Occipital lobe (tissue), 2 donors: ENCODE data around the gene FKBP15. TPM values are rescaled to one million over a fixed set of nuclear protein-coding genes. Genes with fewer than 3 reads are reported as not detected.
"Not testable (repeated sequence)": the region's sequence is repeated elsewhere in the genome, so short reads cannot be mapped to it uniquely, and the experiment has no call there.

Experiments
- DNase-seq: peaks from one replicate; lab custom pipeline; 2025; lab: John Stamatoyannopoulos, UW
- total RNA-seq: library from RNA; depleted of rRNA; stranded (reverse); fragments of >200 nt; gene quantifications from one replicate; pipeline ENCODE4 v1.2.3, GENCODE V29; 2014

FKBP15 gene
- total RNA-seq, 1 donor from 2014 or later = 22.3 TPM

- DNase-seq = peak; percentile 84
Observed at GRCh38 chr9:113150670-113151611, 70.1 kb downstream of the FKBP15 start, which contains the start of gene SLC31A2. TSS of gene SLC31A2 (plus strand) at chr9:113151007. CDS start at chr9:113151075, 68 bp downstream.

- DNase-seq = not testable (repeated sequence)
Observed at GRCh38 chr9:113149561-113149960, 71.5 kb downstream of the FKBP15 start.

GRCh38 chr9:113148781-113149510, 72.1 kb downstream of the FKBP15 start:
- DNase-seq = no peak

GRCh38 chr9:113148372-113148705, 72.7 kb downstream of the FKBP15 start:
- DNase-seq = no peak

GRCh38 chr9:113143432-113144227, 77.4 kb downstream of the FKBP15 start:
- DNase-seq = no peak

- DNase-seq = not testable (repeated sequence)
Observed at GRCh38 chr9:113140896-113141295, 80.2 kb downstream of the FKBP15 start.

GRCh38 chr9:113139953-113140352, 81.1 kb downstream of the FKBP15 start:
- no peak for DNase-seq

GRCh38 chr9:113139225-113139829, 81.8 kb downstream of the FKBP15 start:
- DNase-seq = peak; percentile 79

- DNase-seq = no peak
Observed at GRCh38 chr9:113138760-113139159, 82.3 kb downstream of the FKBP15 start.

GRCh38 chr9:113137196-113138168, 83.6 kb downstream of the FKBP15 start:
- no peak for DNase-seq

- DNase-seq = no peak
Observed at GRCh38 chr9:113131689-113132151, 89.4 kb downstream of the FKBP15 start.

- no peak for DNase-seq
Observed at GRCh38 chr9:113129884-113130283, 91.2 kb downstream of the FKBP15 start.

- DNase-seq = no peak
Observed at GRCh38 chr9:113129466-113129865, 91.6 kb downstream of the FKBP15 start.

GRCh38 chr9:113125386-113126035, 95.6 kb downstream of the FKBP15 start:
- DNase-seq = no peak

- not testable (repeated sequence) for DNase-seq
Observed at GRCh38 chr9:113118829-113119228, 102.2 kb downstream of the FKBP15 start.
